Measurements from ENCODE around the gene CSNK2B.

DNA sequence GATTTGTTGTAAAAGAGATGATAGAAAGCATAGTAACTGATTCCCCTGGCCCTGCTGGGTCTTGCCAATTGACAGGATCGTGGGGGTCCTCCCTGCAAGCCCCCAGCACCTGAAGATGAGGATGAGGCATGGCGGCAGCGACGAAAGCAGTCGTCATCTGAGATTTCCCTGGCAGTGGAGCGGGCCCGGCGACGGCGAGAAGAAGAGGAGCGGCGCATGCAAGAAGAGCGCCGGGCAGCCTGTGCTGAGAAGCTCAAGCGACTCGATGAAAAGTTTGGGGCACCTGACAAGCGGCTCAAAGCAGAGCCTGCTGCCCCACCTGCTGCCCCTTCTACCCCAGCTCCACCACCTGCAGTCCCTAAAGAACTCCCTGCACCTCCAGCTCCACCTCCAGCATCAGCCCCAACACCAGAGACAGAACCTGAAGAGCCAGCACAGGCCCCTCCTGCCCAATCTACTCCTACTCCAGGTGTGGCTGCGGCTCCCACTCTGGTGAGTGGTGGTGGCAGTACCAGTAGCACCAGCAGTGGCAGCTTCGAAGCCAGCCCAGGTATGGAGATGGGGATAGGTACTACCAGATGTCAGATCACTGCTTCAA lies 38.1 kb upstream of the CSNK2B start:
- TF ChIP-seq POLR2A (IDR thresholded peaks at IDR 0.05; ENCODE audit: low read depth, low read length) = no peak; the same call in 1 of the 2 replicates
- no peak for TF ChIP-seq TAF1 (IDR thresholded peaks at IDR 0.05; ENCODE audit: borderline replicate concordance, low read depth, low read length)

All from GM12892 (cell line).